ENCODE data around the gene FAM83E. TPM values are rescaled to one million over a fixed set of nuclear protein-coding genes. Genes with fewer than 3 reads are reported as not detected.

FAM83E gene
- total and polyA plus RNA-seq, 3 donors from 2014 or later = 0.99 to 2.2 (median 1.6) TPM

DNA sequence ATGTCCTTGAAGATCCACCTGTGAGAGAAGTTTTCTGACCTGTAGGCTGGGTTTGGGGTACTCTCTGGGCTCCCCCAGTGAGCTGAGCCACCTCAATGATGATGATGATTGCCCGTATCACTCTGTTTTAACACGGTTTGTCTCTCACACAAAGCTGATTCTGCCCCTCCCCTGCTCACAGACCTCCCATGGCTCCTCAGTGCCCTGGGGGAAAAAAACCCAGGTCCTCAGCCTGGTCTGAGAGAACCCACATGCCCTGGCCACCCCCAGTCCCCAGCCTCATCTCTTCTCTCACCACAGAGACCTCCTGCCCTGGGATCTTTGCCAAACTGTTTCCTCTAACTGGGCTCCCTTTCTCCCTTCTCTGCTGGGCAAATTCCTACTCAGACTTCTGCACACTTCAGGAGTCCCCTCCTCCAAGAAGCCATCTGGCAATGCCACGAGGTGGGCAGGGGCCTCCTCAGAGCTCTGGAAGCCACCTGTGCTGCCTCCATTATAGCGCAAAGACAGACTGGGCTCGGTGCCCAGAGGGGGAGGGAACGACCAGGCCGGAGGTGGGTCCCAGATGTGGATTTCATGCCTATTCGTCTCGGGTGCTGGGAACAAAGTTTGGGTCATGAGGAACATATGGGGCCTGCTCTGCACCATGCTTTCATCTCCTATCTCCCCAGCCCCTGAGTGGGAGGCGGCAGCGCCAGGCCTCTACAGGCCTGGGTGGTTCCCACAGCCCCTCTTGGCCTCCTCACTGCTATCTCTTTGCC, 39.6 kb upstream of the FAM83E start:
- no peak for DNase-seq
- no peaks in the 10 kb centered on the region for H3K36me3 ChIP-seq (ENCODE audit: low read depth, missing control alignments)
- TF ChIP-seq, protein P1, sequence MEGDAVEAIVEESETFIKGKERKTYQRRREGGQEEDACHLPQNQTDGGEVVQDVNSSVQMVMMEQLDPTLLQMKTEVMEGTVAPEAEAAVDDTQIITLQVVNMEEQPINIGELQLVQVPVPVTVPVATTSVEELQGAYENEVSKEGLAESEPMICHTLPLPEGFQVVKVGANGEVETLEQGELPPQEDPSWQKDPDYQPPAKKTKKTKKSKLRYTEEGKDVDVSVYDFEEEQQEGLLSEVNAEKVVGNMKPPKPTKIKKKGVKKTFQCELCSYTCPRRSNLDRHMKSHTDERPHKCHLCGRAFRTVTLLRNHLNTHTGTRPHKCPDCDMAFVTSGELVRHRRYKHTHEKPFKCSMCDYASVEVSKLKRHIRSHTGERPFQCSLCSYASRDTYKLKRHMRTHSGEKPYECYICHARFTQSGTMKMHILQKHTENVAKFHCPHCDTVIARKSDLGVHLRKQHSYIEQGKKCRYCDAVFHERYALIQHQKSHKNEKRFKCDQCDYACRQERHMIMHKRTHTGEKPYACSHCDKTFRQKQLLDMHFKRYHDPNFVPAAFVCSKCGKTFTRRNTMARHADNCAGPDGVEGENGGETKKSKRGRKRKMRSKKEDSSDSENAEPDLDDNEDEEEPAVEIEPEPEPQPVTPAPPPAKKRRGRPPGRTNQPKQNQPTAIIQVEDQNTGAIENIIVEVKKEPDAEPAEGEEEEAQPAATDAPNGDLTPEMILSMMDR (IDR thresholded peaks at IDR 0.05) = no peak
- TF ChIP-seq POLR2A (IDR thresholded peaks at IDR 0.05) = no peak
- 49 to 58% methylated on average over 11 of the region's 11 CpGs for WGBS, 2 donors
- H3K4me3 ChIP-seq = no peak overlapping the region
- no peaks in the 10 kb centered on the region for H3K27me3 ChIP-seq
- H3K27ac ChIP-seq = no peak overlapping the region
- no peaks in the 10 kb centered on the region for H3K4me1 ChIP-seq
- H3K9me3 ChIP-seq = no peaks in the 10 kb centered on the region
- intact Hi-C loops (cut with DNase I; ENCODE audit: low total_unique reads) = no loop called here

DNA sequence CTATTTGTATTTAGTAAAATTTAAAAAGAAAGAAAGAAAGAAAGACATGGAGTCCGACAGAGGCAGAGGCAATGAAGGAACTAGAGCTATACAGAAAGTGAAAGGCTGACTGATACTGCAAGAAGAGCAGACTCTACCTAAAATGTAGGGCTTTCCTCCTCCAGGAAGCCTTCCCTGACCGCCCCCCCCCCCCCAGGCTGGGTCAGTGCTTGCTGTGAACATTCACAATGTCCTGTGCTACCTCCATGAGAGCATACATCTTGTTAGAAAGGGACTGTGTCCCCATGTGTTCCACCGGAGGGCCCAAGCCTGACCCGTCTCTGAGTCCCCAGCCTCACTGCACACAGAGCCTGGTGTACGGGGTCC, 36.8 kb upstream of the FAM83E start:
- intact Hi-C loops (cut with DNase I; ENCODE audit: low total_unique reads) = no loop called here
- Histone ChIP-seq H3K9me3 (no peaks in the 10 kb centered on the region), H3K27me3 (no peaks in the 10 kb centered on the region), H3K27ac (no peak overlapping the region), H3K4me1 (no peaks in the 10 kb centered on the region), H3K4me3 (no peak overlapping the region), H3K36me3 (ENCODE audit: low read depth, missing control alignments) (no peaks in the 10 kb centered on the region)
- TF ChIP-seq, protein P1 (IDR thresholded peaks at IDR 0.05) = no peak
- TF ChIP-seq POLR2A (IDR thresholded peaks at IDR 0.05) = no peak
- 83 to 96% methylated on average over 2 to 5 of the region's 5 CpGs for WGBS, 2 donors
- no peak for DNase-seq

DNA sequence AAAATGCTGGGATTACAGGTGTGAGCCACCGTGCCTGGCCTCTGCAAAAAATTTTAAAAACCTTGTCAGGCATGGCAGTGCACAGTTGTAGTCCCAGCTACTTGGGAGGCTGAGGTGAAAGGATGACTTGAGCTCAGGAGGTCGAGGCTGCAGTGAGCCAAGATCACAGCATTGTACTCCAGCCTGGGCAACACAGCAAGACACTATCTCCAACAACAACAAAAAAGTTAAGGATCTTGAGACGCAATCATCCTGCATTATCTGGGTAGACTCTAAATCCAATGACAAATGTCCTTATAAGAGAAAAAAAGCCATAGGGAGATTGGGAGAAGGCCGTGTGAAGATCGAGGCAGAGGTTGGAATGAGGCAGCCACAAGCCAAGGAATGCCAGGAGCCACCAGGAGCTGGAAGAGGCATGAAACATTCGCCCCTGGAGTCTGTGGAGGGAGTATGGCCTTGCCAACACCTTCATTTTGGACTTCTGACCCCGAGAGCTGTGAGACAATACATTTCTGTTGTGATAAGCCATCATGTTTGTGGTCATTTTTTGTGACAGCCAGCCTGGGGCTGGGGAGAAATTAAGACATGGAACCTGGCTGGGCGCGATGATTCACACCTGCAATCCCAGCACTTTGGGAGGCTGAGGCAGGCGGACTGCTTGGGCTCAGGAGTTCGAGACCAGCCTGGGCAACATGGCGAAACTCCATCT, 36.3 kb upstream of the FAM83E start:
- Histone ChIP-seq H3K27ac (no peak overlapping the region), H3K4me1 (no peaks in the 10 kb centered on the region), H3K27me3 (no peaks in the 10 kb centered on the region), H3K9me3 (no peaks in the 10 kb centered on the region), H3K36me3 (ENCODE audit: low read depth, missing control alignments) (no peaks in the 10 kb centered on the region), H3K4me3 (no peak overlapping the region)
- intact Hi-C loops (cut with DNase I; ENCODE audit: low total_unique reads) = no loop called here
- 94 to 95% methylated on average over 12 of the region's 12 CpGs for WGBS, 2 donors
- no peak for DNase-seq
- no peak for TF ChIP-seq POLR2A (IDR thresholded peaks at IDR 0.05)
- TF ChIP-seq, protein P1 (IDR thresholded peaks at IDR 0.05) = no peak

DNA sequence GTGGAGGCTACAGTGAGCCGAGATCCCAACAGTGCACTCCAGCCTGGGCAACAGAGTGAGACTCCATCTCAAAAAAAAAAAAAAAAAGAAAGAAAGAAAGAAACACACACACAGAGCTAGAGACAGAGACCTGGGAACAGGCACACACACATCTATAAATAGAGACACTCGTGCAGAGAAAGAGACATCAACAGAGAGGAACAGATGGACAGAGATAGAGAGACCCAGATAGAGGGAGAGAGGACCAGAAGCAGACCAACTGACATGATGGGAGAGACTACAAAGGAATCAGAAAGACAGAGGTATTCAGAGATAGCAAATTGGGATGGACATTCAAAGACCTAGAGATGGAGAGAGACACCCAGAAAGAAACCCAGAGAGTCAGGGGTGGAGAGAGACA, 33.3 kb upstream of the FAM83E start:
- no peak overlapping the region for H3K27ac ChIP-seq
- H3K4me3 ChIP-seq = no peak overlapping the region
- peaks cover 17% of the 10 kb centered on the region for H3K4me1 ChIP-seq
- no peaks in the 10 kb centered on the region for H3K9me3 ChIP-seq
- no peak for DNase-seq
- no peaks in the 10 kb centered on the region for H3K36me3 ChIP-seq (ENCODE audit: low read depth, missing control alignments)
- TF ChIP-seq, protein P1 (IDR thresholded peaks at IDR 0.05) = no peak
- TF ChIP-seq POLR2A (IDR thresholded peaks at IDR 0.05) = no peak
- H3K27me3 ChIP-seq = no peaks in the 10 kb centered on the region
- 66 to 69% methylated on average over 2 of the region's 2 CpGs for WGBS, 2 donors
- intact Hi-C loops (cut with DNase I; ENCODE audit: low total_unique reads) = loop anchor here (10.0 kb wide), 1 partner anchor 197 kb away; no protein-coding TSS in a partner anchor

All from testis (tissue), 3 donors.